DOHH2 (cell line): ENCODE data around the gene SERHL2.

Experiments used
- H3F3A ChIP-seq: fragments of 200-600 bp; sonication (generic), shearing (Covaris generic); 2 replicates; pipeline ENCODE4 v1.6.0; 2016; ENCODE audit warnings: antibody characterized with exemption, mild to moderate bottlenecking; ENCODE audit not compliant: control insufficient read depth, insufficient read depth
- H3K27ac ChIP-seq: fragments of 200-600 bp; sonication (generic); 2 replicates; pipeline ENCODE4 v1.5.1; 2014; ENCODE audit warnings: low read depth, mild to moderate bottlenecking, low read length, moderate library complexity
- H3K27me3 ChIP-seq: fragments of 200-600 bp; sonication (generic); 2 replicates; pipeline ENCODE4 v1.6.1; 2014; ENCODE audit warnings: mild to moderate bottlenecking, low read length, mixed read lengths; ENCODE audit not compliant: control insufficient read depth
- H3K36me3 ChIP-seq: fragments of 200-600 bp; sonication (generic); 2 replicates; pipeline ENCODE4 v1.6.1; 2014; ENCODE audit warnings: mild to moderate bottlenecking, low read length, moderate library complexity, mixed read lengths; ENCODE audit not compliant: control insufficient read depth
- H3K4me1 ChIP-seq: fragments of 200-600 bp; sonication (generic); 2 replicates; pipeline ENCODE4 v1.6.1; 2014; ENCODE audit warnings: mild to moderate bottlenecking, low read length, mixed read lengths; ENCODE audit not compliant: control insufficient read depth
- H3K4me2 ChIP-seq: fragments of 200-600 bp; sonication (generic); 2 replicates; pipeline ENCODE4 v1.6.0; 2014; ENCODE audit warnings: mild to moderate bottlenecking, low read length, moderate library complexity
- H3K4me3 ChIP-seq: fragments of 200-600 bp; sonication (generic); 2 replicates; pipeline ENCODE4 v1.5.1; 2014; ENCODE audit warnings: mild to moderate bottlenecking, low read length, mixed read lengths
- H3K79me2 ChIP-seq: fragments of 200-600 bp; sonication (generic); 2 replicates; pipeline ENCODE4 v1.6.1; 2014; ENCODE audit warnings: mild to moderate bottlenecking, low read length, mixed read lengths; ENCODE audit not compliant: control insufficient read depth
- H3K9me2 ChIP-seq: fragments of 200-600 bp; sonication (generic); replicated peaks from 2 replicates; pipeline ENCODE4 v1.6.1; 2014; ENCODE audit warnings: mild to moderate bottlenecking, low read length, mixed read lengths; ENCODE audit not compliant: control insufficient read depth
- H3K9me3 ChIP-seq: fragments of 200-600 bp; sonication (generic); 2 replicates; pipeline ENCODE4 v1.6.1; 2014; ENCODE audit warnings: antibody characterized with exemption, low read length, mixed read lengths; ENCODE audit not compliant: control insufficient read depth, insufficient read depth
- H4K20me1 ChIP-seq: fragments of 200-600 bp; sonication (generic); 2 replicates; pipeline ENCODE4 v1.6.0; 2014; ENCODE audit warnings: low read depth, mild to moderate bottlenecking, antibody characterized with exemption, low read length, moderate library complexity; ENCODE audit not compliant: control insufficient read depth, insufficient read depth
- EZH2phosphoT487 ChIP-seq: fragments of 200-600 bp; sonication (generic); IDR thresholded peaks from 2 replicates; pipeline ENCODE4 v1.6.1; 2017; ENCODE audit warnings: borderline replicate concordance, mild to moderate bottlenecking, antibody characterized with exemption, low read length, moderate library complexity, mixed read lengths
- TF ChIP-seq, protein P1 (sequence below): fragments of 200-600 bp; sonication (generic); IDR thresholded peaks from one replicate; pipeline ENCODE4 v1.5.1; 2014; ENCODE audit warnings: antibody characterized with exemption, mild to moderate bottlenecking, low read depth, low read length; ENCODE audit not compliant: poor library complexity, severe bottlenecking

SERHL2 gene

DNA sequence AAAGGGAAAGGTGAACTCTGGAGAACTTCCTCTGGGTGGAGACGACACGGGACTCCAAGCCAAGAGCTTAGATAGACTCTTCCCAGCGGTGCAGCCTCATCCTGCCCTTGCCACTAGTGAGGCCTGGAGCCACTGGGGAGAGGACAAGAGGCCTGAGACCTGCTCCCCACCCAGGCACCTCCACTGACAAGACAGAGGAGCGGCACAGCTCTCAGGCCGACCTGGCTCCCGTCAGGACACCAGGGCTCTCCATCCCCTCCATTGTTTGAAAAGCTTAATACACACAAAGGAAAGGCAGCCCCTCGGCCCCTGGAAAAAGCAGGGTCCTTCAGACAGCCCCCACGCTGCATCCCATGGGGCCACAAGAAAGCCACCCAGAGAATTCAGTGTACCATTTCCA is 31.3 kb downstream of the SERHL2 start:
- H3K27me3 ChIP-seq = no peaks in the 10 kb centered on the region
- H3K27ac ChIP-seq = no peak overlapping the region
- no peaks in the 10 kb centered on the region for H3K9me3 ChIP-seq
- no peak overlapping the region for H3K4me2 ChIP-seq
- peaks cover 78% of the 10 kb centered on the region for H3K36me3 ChIP-seq
- no peaks in the 10 kb centered on the region for H3K9me2 ChIP-seq
- peaks cover 15% of the 10 kb centered on the region for H3F3A ChIP-seq
- TF ChIP-seq, protein P1, sequence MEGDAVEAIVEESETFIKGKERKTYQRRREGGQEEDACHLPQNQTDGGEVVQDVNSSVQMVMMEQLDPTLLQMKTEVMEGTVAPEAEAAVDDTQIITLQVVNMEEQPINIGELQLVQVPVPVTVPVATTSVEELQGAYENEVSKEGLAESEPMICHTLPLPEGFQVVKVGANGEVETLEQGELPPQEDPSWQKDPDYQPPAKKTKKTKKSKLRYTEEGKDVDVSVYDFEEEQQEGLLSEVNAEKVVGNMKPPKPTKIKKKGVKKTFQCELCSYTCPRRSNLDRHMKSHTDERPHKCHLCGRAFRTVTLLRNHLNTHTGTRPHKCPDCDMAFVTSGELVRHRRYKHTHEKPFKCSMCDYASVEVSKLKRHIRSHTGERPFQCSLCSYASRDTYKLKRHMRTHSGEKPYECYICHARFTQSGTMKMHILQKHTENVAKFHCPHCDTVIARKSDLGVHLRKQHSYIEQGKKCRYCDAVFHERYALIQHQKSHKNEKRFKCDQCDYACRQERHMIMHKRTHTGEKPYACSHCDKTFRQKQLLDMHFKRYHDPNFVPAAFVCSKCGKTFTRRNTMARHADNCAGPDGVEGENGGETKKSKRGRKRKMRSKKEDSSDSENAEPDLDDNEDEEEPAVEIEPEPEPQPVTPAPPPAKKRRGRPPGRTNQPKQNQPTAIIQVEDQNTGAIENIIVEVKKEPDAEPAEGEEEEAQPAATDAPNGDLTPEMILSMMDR = no peak
- TF ChIP-seq EZH2phosphoT487 = no peak
- H3K79me2 ChIP-seq = peaks cover 29% of the 10 kb centered on the region
- H3K4me3 ChIP-seq = no peak overlapping the region
- peaks cover 36% of the 10 kb centered on the region for H3K4me1 ChIP-seq
- H4K20me1 ChIP-seq = no peaks in the 10 kb centered on the region

DNA sequence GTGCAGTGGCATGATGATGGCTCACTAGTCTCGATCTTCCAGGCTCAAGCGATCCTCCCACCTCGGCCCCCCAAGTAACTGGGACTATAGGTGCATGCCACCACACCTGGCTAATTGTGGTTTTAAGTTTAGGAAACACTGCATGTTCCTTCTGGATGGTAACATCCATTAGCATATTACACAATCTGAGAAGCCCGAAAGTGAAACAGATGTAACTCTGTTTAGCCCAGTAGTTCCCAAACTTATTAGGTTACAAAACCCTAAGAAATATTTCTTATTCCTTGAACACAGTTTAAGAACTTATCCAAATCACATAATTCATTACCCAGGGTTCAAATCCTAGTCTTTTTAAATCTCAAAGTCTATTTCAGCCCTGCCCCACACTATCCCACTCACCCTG is 32.6 kb downstream of the SERHL2 start:
- H3K4me3 ChIP-seq = no peak overlapping the region
- H3K79me2 ChIP-seq = peaks cover 19% of the 10 kb centered on the region
- H4K20me1 ChIP-seq = no peaks in the 10 kb centered on the region
- no peak overlapping the region for H3K4me2 ChIP-seq
- TF ChIP-seq, protein P1 = no peak
- TF ChIP-seq EZH2phosphoT487 = no peak
- no peaks in the 10 kb centered on the region for H3K27me3 ChIP-seq
- H3K27ac ChIP-seq = no peak overlapping the region
- peaks cover 82% of the 10 kb centered on the region for H3K36me3 ChIP-seq
- peaks cover 37% of the 10 kb centered on the region for H3K4me1 ChIP-seq
- H3K9me3 ChIP-seq = no peaks in the 10 kb centered on the region
- H3F3A ChIP-seq = peaks cover 15% of the 10 kb centered on the region
- no peaks in the 10 kb centered on the region for H3K9me2 ChIP-seq

DNA sequence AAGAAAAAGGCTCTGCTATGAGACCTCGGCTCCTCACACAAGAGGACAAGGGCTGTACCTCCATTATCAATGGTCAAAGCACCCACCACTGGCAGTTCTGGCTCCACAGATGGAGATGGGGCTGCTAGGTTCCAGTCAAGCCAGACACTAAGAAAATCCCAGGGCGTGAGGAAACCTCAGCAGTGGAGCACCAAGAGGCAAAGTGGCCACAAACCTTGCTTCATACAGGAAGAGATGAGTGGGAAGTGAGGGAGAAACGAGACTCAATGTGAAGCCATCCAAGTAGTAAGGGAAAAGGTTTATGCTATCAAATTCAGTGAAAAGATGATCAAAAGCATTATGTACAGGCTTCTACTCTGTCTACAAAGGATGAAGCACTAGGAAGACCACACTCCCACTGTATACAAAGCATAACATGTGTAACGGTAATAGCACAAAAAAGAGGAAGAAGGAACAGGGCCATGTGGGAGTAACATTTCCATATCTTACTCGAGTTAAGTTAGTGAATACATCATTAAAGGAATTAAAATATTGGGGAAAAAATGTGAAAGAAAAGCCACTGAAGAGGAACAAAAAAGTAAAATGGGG is 33.9 kb downstream of the SERHL2 start:
- Histone ChIP-seq H4K20me1 (no peaks in the 10 kb centered on the region), H3K9me3 (no peaks in the 10 kb centered on the region), H3K79me2 (peaks cover 7% of the 10 kb centered on the region), H3F3A (peaks cover 9% of the 10 kb centered on the region), H3K27ac (peak overlapping the region; percentile 44), H3K9me2 (no peaks in the 10 kb centered on the region), H3K4me2 (peak overlapping the region; percentile 37), H3K36me3 (peaks cover 89% of the 10 kb centered on the region), H3K27me3 (no peaks in the 10 kb centered on the region), H3K4me3 (no peak overlapping the region), H3K4me1 (peaks cover 31% of the 10 kb centered on the region)
- no peak for TF ChIP-seq EZH2phosphoT487
- TF ChIP-seq, protein P1 = no peak
